ENCODE data around the gene RHBDF2. TPM values are rescaled to one million over a fixed set of nuclear protein-coding genes. Genes with fewer than 3 reads are reported as not detected.

The RHBDF2 gene
- total and polyA plus RNA-seq, 2 donors (not counting 1 experiment from before 2014, with no cell fraction given), result 288 to 482 TPM

- no peak overlapping the region for H3K4me2 ChIP-seq (replicated peaks; ENCODE audit: low read depth, low read length, poor library complexity, severe bottlenecking)
- ChIA-PET CTCF (interaction anchor here (0.9 to 2.4 kb wide), 6 partner anchors 9 to 141 kb away, joined by 3 to 23 read pairs (median 5); no protein-coding TSS in a partner anchor), POLR2A (no interaction called here)
- no peaks in the 10 kb centered on the region for H3K9me3 ChIP-seq (ENCODE audit: control extremely low read depth in 1 of 3, control insufficient read depth in 2 of 3, insufficient read depth in 1 of 3, low read length in 2 of 3)
- ATAC-seq (ENCODE audit: low read depth) (no peak), DNase-seq (no peak)
- H3K4me3 Mint-ChIP-seq, result no peak overlapping the region
- H3K27me3 ChIP-seq (replicated peaks in 1 of 4; ENCODE audit: control extremely low read depth in 1 of 4, control insufficient read depth in 3 of 4, insufficient read depth in 4 of 4, low read length in 3 of 4), result peaks cover 0 to 4% (median 1%) of the 10 kb centered on the region in 4 experiments
- 51% methylated on average over 6 of the region's 9 CpGs for WGBS (ENCODE audit: insufficient coverage)
- TF ChIP-seq EZH2 (IDR thresholded peaks at IDR 0.05; ENCODE audit: borderline replicate concordance, insufficient read depth, low read depth, low read length, poor library complexity, severe bottlenecking) (no peak), CTCF (IDR thresholded peaks at IDR 0.05) (no peak)
- no peak overlapping the region for H2AFZ ChIP-seq (ENCODE audit: insufficient read depth, low read depth, low read length, poor library complexity, severe bottlenecking)
- no peaks in the 10 kb centered on the region for H4K20me1 ChIP-seq (ENCODE audit: control insufficient read depth, insufficient read depth, low read length, poor library complexity, severe bottlenecking)
- peaks cover 0 to 3% of the 10 kb centered on the region in 2 experiments for H3K36me3 ChIP-seq (replicated peaks in 1 of 2; ENCODE audit: control extremely low read depth in 1 of 2, control insufficient read depth in 1 of 2, extremely low read depth in 1 of 2, insufficient read depth in 2 of 2, low read length in 1 of 2)
- peaks cover 4 to 8% of the 10 kb centered on the region in 2 donors for H3K4me1 ChIP-seq (ENCODE audit: control insufficient read depth in 2 of 2, insufficient read depth in 2 of 2, low read length in 2 of 2)
- H3K9me3 Mint-ChIP-seq (ENCODE audit: insufficient read depth), result no peaks in the 10 kb centered on the region
- H3K27ac ChIP-seq (ENCODE audit: low read length in 2 of 2), result no peak overlapping the region
- H3K27me3 Mint-ChIP-seq, result peaks cover 12% of the 10 kb centered on the region
- no peaks in the 10 kb centered on the region for H3K79me2 ChIP-seq (ENCODE audit: control insufficient read depth, insufficient read depth, low read length)
- H3K27ac Mint-ChIP-seq, result no peak overlapping the region
- peaks cover 7% of the 10 kb centered on the region for H3K4me1 Mint-ChIP-seq
- H3K9ac ChIP-seq (ENCODE audit: low read length), result no peak overlapping the region
- no peak overlapping the region for H3K4me3 ChIP-seq (ENCODE audit: control extremely low read depth in 1 of 5, extremely low read depth in 1 of 5, insufficient read depth in 1 of 5, low read depth in 2 of 5, low read length in 4 of 5)
- intact Hi-C loops (cut with micrococcal nuclease), result loop anchor here (5.0 kb wide), 2 partner anchors 41 to 81 kb away; partner anchors contain the start of gene AANAT
Measured at GRCh38 chr17:76548378-76549214, 47.4 kb upstream of the RHBDF2 start.

All from B cell (primary cell).